Neuronal stem cell (in vitro differentiated cells): ENCODE measurements around the gene IL16.

Experiments used
- DNase-seq: peaks from one replicate; pipeline ENCODE4 v3.0.0-alpha.2; 2013; ENCODE audit warnings: low spot score
- H2AFZ ChIP-seq: one replicate; pipeline ENCODE4 v1.6.1; 2013; ENCODE audit warnings: mild to moderate bottlenecking, low read length, inconsistent platforms
- H2AK5ac ChIP-seq: 2 replicates; pipeline ENCODE4 v1.6.1; 2013; ENCODE audit warnings: low read depth, mild to moderate bottlenecking, inconsistent platforms, low read length, moderate library complexity, mixed read lengths
- H2BK120ac ChIP-seq: 2 replicates; pipeline ENCODE4 v1.6.1; 2013; ENCODE audit warnings: low read depth, mild to moderate bottlenecking, inconsistent platforms, low read length, moderate library complexity, mixed read lengths
- H2BK12ac ChIP-seq: one replicate; pipeline ENCODE4 v1.6.1; 2013; ENCODE audit warnings: low read length, inconsistent platforms
- H2BK15ac ChIP-seq: 2 replicates; pipeline ENCODE4 v1.6.1; 2013; ENCODE audit warnings: mild to moderate bottlenecking, low read length, inconsistent platforms, mixed read lengths
- H2BK5ac ChIP-seq: one replicate; pipeline ENCODE4 v1.6.1; 2013; ENCODE audit warnings: inconsistent platforms, mild to moderate bottlenecking, low read length, moderate library complexity
- H3K14ac ChIP-seq: one replicate; pipeline ENCODE4 v1.6.1; 2013; ENCODE audit warnings: low read length, inconsistent platforms
- H3K18ac ChIP-seq: 2 replicates; pipeline ENCODE4 v1.6.1; 2013; ENCODE audit warnings: low read length, inconsistent platforms
- H3K23ac ChIP-seq: 2 replicates; pipeline ENCODE4 v1.6.1; 2013; ENCODE audit warnings: low read depth, mild to moderate bottlenecking, mixed read lengths, low read length, inconsistent platforms; ENCODE audit not compliant: poor library complexity
- H3K27ac ChIP-seq: replicated peaks from 3 replicates; pipeline ENCODE4 v1.5.1; 2013; ENCODE audit warnings: low read length, inconsistent platforms
- H3K27me3 ChIP-seq, 3 experiments: 2 replicates each; pipeline ENCODE4 v1.6.1; 2013; ENCODE audit warnings: low read length in 3 of 3, mild to moderate bottlenecking in 2 of 3, inconsistent platforms in 1 of 3, low read depth in 1 of 3, mixed read lengths in 1 of 3, moderate library complexity in 1 of 3; ENCODE audit not compliant: control insufficient read depth in 3 of 3, insufficient read depth in 3 of 3
- H3K36me3 ChIP-seq, 2 donors: replicated peaks in 1 of 2; 2 replicates each; pipeline ENCODE4 v1.6.1; 2013; ENCODE audit warnings: low read length in 2 of 2; ENCODE audit not compliant: control insufficient read depth in 2 of 2, insufficient read depth in 2 of 2
- H3K4ac ChIP-seq: 2 replicates; pipeline ENCODE4 v1.6.1; 2013; ENCODE audit warnings: inconsistent platforms, mild to moderate bottlenecking, low read length, moderate library complexity
- H3K4me1 ChIP-seq, 2 donors: 1 replicate in 1 of 2; 2 replicates in 1 of 2; pipeline ENCODE4 v1.6.1; 2013; ENCODE audit warnings: low read length in 2 of 2, low read depth in 1 of 2; ENCODE audit not compliant: control insufficient read depth in 2 of 2, insufficient read depth in 1 of 2
- H3K4me2 ChIP-seq: one replicate; pipeline ENCODE4 v1.6.1; 2013; ENCODE audit warnings: mild to moderate bottlenecking, low read length, inconsistent platforms; ENCODE audit not compliant: insufficient read depth, poor library complexity, severe bottlenecking
- H3K4me3 ChIP-seq, 2 donors: 2 replicates each; pipeline ENCODE4 v1.5.1; 2013; ENCODE audit warnings: low read length in 2 of 2, mild to moderate bottlenecking in 2 of 2, inconsistent platforms in 1 of 2, moderate library complexity in 1 of 2
- H3K79me1 ChIP-seq: one replicate; pipeline ENCODE4 v1.6.1; 2013; ENCODE audit warnings: low read depth, mild to moderate bottlenecking, inconsistent platforms, low read length, moderate library complexity
- H3K9ac ChIP-seq: one replicate; pipeline ENCODE4 v1.6.1; 2013; ENCODE audit warnings: mild to moderate bottlenecking, low read depth, low read length, inconsistent platforms; ENCODE audit not compliant: poor library complexity
- H3K9me3 ChIP-seq, 2 donors: replicated peaks in 1 of 2; 2 replicates each; pipeline versions ENCODE3 to v1.6.1; 2013; ENCODE audit warnings: low read length in 2 of 2, mild to moderate bottlenecking in 2 of 2, inconsistent platforms in 1 of 2, low read depth in 1 of 2, mixed read lengths in 1 of 2, moderate library complexity in 1 of 2; ENCODE audit not compliant: control insufficient read depth in 2 of 2, insufficient read depth in 1 of 2
- H4K8ac ChIP-seq: one replicate; pipeline ENCODE4 v1.6.1; 2013; ENCODE audit warnings: low read depth, mild to moderate bottlenecking, inconsistent platforms, low read length, moderate library complexity
- H4K91ac ChIP-seq: one replicate; pipeline ENCODE4 v1.6.1; 2013; ENCODE audit warnings: low read length, low read depth, mild to moderate bottlenecking, inconsistent platforms; ENCODE audit not compliant: poor library complexity
- WGBS, 2 donors: extraction: QIAGEN DNeasy Blood & Tissue Kit; methylation state at CpG; one replicate each; pipeline ENCODE4 v1.1.7; 2013; ENCODE audit warnings: missing lambda C conversion rate in 2 of 2, mixed read lengths in 1 of 2; ENCODE audit not compliant: insufficient read length in 2 of 2, insufficient replicate concordance in 1 of 2; ENCODE audit errors: extremely low coverage in 2 of 2; 5-methylcytosine and 5-hydroxymethylcytosine counted together

IL16 gene

DNA sequence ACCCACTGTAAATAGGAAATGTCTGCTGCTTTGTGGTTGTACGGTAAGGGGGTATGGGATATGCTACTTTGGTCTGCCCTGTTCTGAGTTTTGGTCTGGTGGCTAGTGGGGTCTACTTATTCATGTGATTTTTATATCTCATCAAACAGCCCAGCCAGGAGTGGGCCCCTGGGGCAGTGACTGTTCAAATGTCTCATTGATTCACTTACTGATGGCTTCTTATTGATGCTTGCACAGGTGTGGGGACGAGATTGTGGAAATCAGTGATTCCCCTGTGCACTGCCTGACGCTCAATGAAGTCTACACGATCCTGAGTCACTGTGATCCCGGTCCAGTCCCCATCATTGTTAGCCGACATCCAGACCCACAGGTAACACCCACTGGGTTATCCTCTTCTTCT is 88.8 kb downstream of the IL16 start:
- Histone ChIP-seq H3K4me2 (no peak overlapping the region), H3K4ac (no peak overlapping the region), H3K4me3 (no peak overlapping the region), H3K9ac (no peak overlapping the region), H2BK12ac (no peak overlapping the region), H4K91ac (no peak overlapping the region), H3K79me1 (no peaks in the 10 kb centered on the region), H2BK5ac (no peak overlapping the region), H3K27ac (no peak overlapping the region), H2BK120ac (no peak overlapping the region), H4K8ac (no peak overlapping the region), H3K9me3 (no peaks in the 10 kb centered on the region), H3K23ac (no peak overlapping the region), H2AFZ (no peak overlapping the region), H3K14ac (no peak overlapping the region), H3K27me3 (peaks cover 0 to 11% (median 0%) of the 10 kb centered on the region in 3 experiments), H3K36me3 (no peaks in the 10 kb centered on the region), H3K18ac (no peak overlapping the region), H3K4me1 (no peaks in the 10 kb centered on the region), H2BK15ac (no peak overlapping the region), H2AK5ac (no peak overlapping the region)
- DNase-seq, result no peak
- WGBS, 2 donors, result no CpG with 5 or more reads among the region's 6 CpGs

DNA sequence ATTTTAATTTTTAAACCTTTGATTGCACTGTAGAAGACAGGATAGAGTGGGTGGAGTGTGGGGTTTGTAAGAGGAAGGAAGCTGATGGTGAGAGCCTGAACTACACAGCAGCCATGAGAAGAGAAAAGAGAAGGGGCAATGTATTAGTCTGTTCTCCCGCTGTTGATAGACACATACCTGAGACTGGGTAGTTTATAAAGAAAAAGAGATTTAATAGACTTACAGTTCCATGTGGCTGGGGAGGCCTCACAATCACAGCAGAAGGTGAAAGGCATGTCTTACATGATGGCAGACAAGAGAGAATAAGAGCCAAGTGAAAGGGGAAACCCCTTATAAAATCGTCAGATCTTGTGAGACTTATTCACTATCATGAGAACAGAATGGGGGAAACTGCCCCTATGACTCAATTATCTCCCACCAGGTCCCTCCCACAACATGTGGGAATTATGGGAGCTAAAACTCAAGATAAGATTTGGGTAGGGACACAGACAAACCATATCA is 90.0 kb downstream of the IL16 start:
- no peak overlapping the region for H2AK5ac ChIP-seq
- H3K9ac ChIP-seq, result no peak overlapping the region
- H2AFZ ChIP-seq, result no peak overlapping the region
- no peak overlapping the region for H3K4me2 ChIP-seq
- H3K18ac ChIP-seq, result no peak overlapping the region
- H3K4me3 ChIP-seq, result no peak overlapping the region
- H4K91ac ChIP-seq, result no peak overlapping the region
- no peaks in the 10 kb centered on the region for H3K4me1 ChIP-seq
- no peaks in the 10 kb centered on the region for H3K79me1 ChIP-seq
- no peaks in the 10 kb centered on the region for H3K36me3 ChIP-seq
- no peak overlapping the region for H3K23ac ChIP-seq
- no peak overlapping the region for H4K8ac ChIP-seq
- H3K4ac ChIP-seq, result no peak overlapping the region
- no peak overlapping the region for H2BK5ac ChIP-seq
- no peak overlapping the region for H2BK120ac ChIP-seq
- H2BK12ac ChIP-seq, result no peak overlapping the region
- H3K9me3 ChIP-seq, result no peaks in the 10 kb centered on the region
- peaks cover 0 to 3% (median 0%) of the 10 kb centered on the region in 3 experiments for H3K27me3 ChIP-seq
- DNase-seq, result no peak
- no peak overlapping the region for H3K27ac ChIP-seq
- no peak overlapping the region for H2BK15ac ChIP-seq
- whole genome bisulfite sequencing, 2 donors, result no CpG with 5 or more reads among the region's 2 CpGs
- no peak overlapping the region for H3K14ac ChIP-seq

DNA sequence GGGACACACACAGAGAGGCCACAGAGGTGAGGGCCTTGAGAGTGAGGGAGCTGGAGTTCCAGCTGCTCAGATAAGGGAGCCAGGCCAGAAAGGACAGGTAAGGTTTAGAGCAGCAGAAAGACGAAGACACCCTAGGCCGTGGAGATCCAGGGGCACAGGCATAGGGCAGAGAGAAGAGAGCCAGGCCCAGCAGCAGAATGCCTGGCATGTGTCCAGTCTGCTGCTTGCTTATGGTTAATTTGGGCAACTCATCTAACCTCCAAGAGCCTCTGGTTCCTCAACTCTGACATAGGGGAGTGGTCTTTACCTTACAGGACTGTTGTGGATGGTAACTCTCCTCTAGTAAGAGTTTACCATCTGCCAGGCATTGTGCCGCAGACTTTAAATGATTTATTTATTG is 91.4 kb downstream of the IL16 start:
- Histone ChIP-seq H3K27ac (no peak overlapping the region), H3K79me1 (no peaks in the 10 kb centered on the region), H2BK12ac (no peak overlapping the region), H4K91ac (no peak overlapping the region), H3K4me2 (no peak overlapping the region), H3K4ac (no peak overlapping the region), H3K36me3 (no peaks in the 10 kb centered on the region), H3K9ac (no peak overlapping the region), H3K4me1 (no peaks in the 10 kb centered on the region), H2BK15ac (no peak overlapping the region), H3K18ac (no peak overlapping the region), H4K8ac (no peak overlapping the region), H2BK120ac (no peak overlapping the region), H3K27me3 (peaks cover 0 to 3% (median 0%) of the 10 kb centered on the region in 3 experiments), H2AK5ac (no peak overlapping the region), H3K9me3 (no peaks in the 10 kb centered on the region), H3K23ac (no peak overlapping the region), H2BK5ac (no peak overlapping the region), H3K4me3 (no peak overlapping the region), H2AFZ (no peak overlapping the region), H3K14ac (no peak overlapping the region)
- WGBS, 2 donors, result no CpG with 5 or more reads among the region's 3 CpGs
- DNase-seq, result no peak

DNA sequence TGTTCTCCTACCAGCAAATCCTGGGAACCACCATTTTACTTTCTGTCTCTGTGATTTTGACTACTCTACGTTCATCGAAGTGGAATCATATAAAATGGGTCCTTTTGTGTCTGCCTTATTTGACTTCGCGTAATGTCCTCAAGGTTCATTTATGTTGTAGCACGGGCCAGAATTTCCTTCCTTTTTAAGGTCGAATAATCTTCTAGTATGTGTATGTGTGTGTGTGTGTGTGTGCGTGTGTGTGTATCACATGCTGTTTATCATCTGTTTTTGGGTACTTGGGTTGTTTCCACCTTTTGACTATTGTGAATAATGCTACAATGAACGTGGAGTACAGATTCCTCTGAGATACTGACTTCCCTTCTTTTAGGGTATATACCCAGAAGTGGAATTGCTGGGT is 91.9 kb downstream of the IL16 start:
- Histone ChIP-seq H3K36me3 (no peaks in the 10 kb centered on the region), H3K14ac (no peak overlapping the region), H3K27ac (no peak overlapping the region), H4K91ac (no peak overlapping the region), H3K9me3 (no peaks in the 10 kb centered on the region), H3K23ac (no peak overlapping the region), H3K4me3 (no peak overlapping the region), H3K4me2 (no peak overlapping the region), H3K18ac (no peak overlapping the region), H2BK5ac (no peak overlapping the region), H2AFZ (no peak overlapping the region), H2BK120ac (no peak overlapping the region), H3K9ac (no peak overlapping the region), H3K27me3 (peaks cover 0 to 5% (median 0%) of the 10 kb centered on the region in 3 experiments), H2BK12ac (no peak overlapping the region), H3K4ac (no peak overlapping the region), H3K79me1 (no peaks in the 10 kb centered on the region), H4K8ac (no peak overlapping the region), H2AK5ac (no peak overlapping the region), H3K4me1 (no peaks in the 10 kb centered on the region), H2BK15ac (no peak overlapping the region)
- WGBS, 2 donors, result no CpG with 5 or more reads among the region's 8 CpGs
- DNase-seq, result no peak
